Cardiac fibroblast (primary cell): Measurements from ENCODE around the gene UBE2L6.

Experiments used
- DNase-seq, 2 donors: peaks; one replicate each; pipeline versions ENCODE4 v3.0.0 to v3.0.0-alpha.2; 2010; ENCODE audit warnings: low read depth in 2 of 2
- H3K4me3 ChIP-seq, 2 donors: replicated peaks in 1 of 2; 1 replicate in 1 of 2; 2 replicates in 1 of 2; pipeline ENCODE4 v1.5.1; 2011; ENCODE audit warnings: low read depth in 2 of 2, low read length in 2 of 2, mild to moderate bottlenecking in 2 of 2, moderate library complexity in 1 of 2
- TF ChIP-seq, protein P1 (sequence below): IDR thresholded peaks from one replicate; pipeline ENCODE4 v1.5.1; 2011; ENCODE audit warnings: low read depth, mild to moderate bottlenecking, low read length, inconsistent platforms

UBE2L6 gene

DNA sequence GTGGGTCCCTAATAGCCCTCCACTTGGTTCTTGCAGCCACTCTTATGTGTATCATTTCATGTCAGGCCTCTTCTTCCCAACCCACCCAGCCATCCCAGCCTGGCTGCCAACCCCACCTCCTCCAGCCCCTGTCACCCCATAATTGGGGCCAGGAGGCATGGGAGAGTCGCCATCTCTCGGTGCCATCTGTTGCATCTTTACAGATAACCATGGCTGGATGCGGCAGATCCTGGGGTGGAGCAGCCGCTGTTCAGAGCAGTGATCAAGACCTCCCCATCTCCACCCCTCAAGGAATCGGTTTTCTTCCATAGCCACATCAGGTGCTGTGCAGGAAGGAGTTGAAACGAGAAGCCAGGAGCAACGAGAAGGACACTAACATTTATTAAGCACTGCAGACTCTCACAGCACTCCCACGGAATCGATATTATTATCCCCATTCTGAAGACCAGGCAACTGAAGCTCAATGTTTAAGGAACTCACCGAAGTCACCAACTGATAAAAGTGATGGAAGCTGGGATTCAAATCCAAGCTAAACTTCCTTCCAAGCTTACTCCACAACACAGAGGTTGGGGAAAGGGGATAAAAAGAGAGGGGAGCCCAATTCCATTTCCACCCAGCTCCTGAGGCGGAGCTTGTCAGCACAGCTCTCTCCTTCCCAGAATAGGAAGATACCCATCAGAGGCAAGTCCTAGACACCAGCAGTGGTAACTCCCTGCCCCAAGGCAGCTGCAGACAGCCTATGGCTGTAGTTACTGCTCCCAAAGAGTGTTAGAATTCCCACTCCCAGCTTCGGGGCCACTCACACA lies 54.6 kb downstream of the UBE2L6 start:
- H3K4me3 ChIP-seq = no peak overlapping the region
- TF ChIP-seq, protein P1, sequence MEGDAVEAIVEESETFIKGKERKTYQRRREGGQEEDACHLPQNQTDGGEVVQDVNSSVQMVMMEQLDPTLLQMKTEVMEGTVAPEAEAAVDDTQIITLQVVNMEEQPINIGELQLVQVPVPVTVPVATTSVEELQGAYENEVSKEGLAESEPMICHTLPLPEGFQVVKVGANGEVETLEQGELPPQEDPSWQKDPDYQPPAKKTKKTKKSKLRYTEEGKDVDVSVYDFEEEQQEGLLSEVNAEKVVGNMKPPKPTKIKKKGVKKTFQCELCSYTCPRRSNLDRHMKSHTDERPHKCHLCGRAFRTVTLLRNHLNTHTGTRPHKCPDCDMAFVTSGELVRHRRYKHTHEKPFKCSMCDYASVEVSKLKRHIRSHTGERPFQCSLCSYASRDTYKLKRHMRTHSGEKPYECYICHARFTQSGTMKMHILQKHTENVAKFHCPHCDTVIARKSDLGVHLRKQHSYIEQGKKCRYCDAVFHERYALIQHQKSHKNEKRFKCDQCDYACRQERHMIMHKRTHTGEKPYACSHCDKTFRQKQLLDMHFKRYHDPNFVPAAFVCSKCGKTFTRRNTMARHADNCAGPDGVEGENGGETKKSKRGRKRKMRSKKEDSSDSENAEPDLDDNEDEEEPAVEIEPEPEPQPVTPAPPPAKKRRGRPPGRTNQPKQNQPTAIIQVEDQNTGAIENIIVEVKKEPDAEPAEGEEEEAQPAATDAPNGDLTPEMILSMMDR = no peak
- DNase-seq = no peak

DNA sequence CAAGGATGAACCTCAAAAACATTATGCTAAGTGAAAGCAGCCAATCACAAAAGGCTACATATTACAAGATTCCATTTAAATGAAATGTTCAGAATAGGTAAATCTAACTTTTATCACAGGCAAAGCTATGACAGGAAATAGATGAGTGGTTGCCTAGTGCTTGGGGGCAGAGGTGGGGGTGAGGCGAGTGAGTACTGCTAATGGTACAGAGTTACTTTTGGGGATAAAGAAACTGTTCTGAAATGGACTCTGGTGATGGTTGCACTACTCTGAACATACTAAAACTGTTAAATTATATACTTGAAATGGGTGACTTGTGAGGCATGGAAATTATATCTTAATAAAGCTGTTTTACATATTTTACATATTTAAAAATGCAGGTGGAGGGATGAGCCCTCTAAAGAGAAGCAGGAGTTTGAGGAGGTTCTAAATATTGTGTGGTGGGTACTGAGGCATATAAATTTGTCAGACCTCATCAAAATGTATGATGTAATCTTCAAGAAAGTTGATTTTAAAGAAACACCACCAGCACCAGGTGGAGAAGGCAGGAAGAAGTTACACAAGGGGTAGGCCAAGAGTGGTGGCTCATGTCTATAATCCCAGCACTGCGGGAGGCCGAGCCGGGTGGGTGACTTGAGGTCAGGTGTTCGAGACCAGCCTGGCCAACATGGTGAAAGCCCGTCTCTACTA lies 55.6 kb downstream of the UBE2L6 start:
- no peak overlapping the region for H3K4me3 ChIP-seq
- DNase-seq = no peak
- TF ChIP-seq, protein P1 = no peak

DNA sequence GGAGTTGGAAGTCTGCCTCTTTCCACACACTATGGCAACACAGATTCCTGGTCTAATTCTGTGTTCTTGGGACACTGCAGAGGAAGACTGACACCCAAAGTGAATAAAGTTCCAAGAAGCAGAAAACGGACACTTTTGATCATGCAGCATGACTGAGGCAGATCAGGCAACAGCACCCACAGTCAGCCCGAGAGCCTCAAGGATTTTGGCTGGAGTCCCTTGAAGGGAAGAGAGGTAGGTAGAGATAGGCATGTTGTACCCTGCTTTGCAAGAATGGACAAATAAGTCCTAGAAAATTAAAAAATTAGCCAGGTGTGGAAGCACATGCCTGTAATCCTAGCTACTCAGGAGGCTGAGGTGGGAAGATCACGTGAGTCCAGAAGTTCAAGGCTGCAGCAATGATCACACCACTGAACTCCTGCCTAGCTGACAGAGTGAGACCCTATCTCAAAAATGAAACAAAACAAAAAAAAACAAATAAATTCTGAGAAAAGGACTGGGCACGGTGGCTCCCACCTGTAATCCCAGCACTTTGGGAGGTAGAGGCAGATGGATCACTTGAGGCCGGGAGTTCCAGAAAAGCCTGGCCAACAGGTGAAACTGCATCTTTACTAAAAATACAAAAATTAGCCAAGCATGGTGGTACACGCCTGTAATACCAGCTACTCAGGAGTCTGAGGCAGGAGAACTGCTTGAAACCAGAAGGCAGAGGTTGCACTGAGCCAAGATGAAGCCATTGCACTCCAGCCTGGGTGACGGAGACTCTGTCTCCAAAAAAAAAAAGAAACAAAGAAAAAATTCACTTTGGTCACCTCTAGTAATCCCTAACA lies 58.9 kb downstream of the UBE2L6 start:
- DNase-seq = no peak
- no peak overlapping the region for H3K4me3 ChIP-seq
- TF ChIP-seq, protein P1 = no peak

- DNase-seq = no peak
- TF ChIP-seq, protein P1 = no peak
These were observed 61.0 kb downstream of the UBE2L6 start for GRCh38 chr11:57506522-57506921.

GRCh38 chr11:57504511-57504910 lies 63.0 kb downstream of the UBE2L6 start:
- no peak for DNase-seq
- no peak overlapping the region for H3K4me3 ChIP-seq
- TF ChIP-seq, protein P1 = no peak

More at GRCh38 chr11:57506522-57506921, 61.0 kb downstream of the UBE2L6 start:
- H3K4me3 ChIP-seq = no peak overlapping the region

DNA sequence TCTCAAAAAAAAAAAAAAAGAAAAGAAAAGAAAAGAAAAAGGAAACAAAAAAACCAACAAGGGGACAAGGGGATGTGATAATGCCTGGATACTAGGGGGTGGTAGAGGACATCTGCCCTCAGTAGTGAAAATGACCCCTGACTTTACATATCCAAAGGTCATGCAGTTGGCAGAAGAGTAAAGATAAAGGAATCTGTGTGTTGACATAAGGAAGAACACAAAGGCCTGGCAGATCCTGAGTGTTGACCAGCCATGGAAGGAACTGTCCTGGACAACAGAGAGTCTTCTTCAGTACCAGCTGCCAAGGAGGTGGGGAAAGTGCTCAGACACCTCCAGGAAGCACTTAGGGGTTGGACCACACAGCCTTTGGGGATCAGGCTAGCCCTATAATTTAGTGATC lies 64.6 kb downstream of the UBE2L6 start:
- TF ChIP-seq, protein P1 = no peak
- no peak overlapping the region for H3K4me3 ChIP-seq
- no peak for DNase-seq
